GM18909 (cell line): Measurements from ENCODE around the gene WFS1.

ENCODE experiments used
- ATAC-seq: cut with Tn5 transposase; IDR thresholded peaks from one replicate; pipeline ENCODE4 v1.9.1; 2021; ENCODE audit warnings: mild to moderate bottlenecking; ENCODE audit not compliant: unreplicated experiment, poor library complexity

Gene WFS1

GRCh38 chr4:6334203-6334887, 64.7 kb downstream of the WFS1 start:
- ATAC-seq = no peak

GRCh38 chr4:6335040-6335590, 65.5 kb downstream of the WFS1 start:
- no peak for ATAC-seq

GRCh38 chr4:6336166-6336565, 66.5 kb downstream of the WFS1 start:
- ATAC-seq = no peak

GRCh38 chr4:6337331-6337935, 67.8 kb downstream of the WFS1 start:
- no peak for ATAC-seq

GRCh38 chr4:6338175-6338950, 68.7 kb downstream of the WFS1 start:
- ATAC-seq = no peak

- ATAC-seq = no peak
These were observed 69.5 kb downstream of the WFS1 start for GRCh38 chr4:6338951-6339817.

- no peak for ATAC-seq
These were observed 70.3 kb downstream of the WFS1 start for GRCh38 chr4:6339818-6340445.

GRCh38 chr4:6340446-6341015, 70.9 kb downstream of the WFS1 start:
- no peak for ATAC-seq

GRCh38 chr4:6341696-6342095, 72.0 kb downstream of the WFS1 start:
- no peak for ATAC-seq

- ATAC-seq = no peak
These were observed 73.1 kb downstream of the WFS1 start for GRCh38 chr4:6342530-6343293.

GRCh38 chr4:6343939-6344408, 74.3 kb downstream of the WFS1 start:
- ATAC-seq = no peak

GRCh38 chr4:6345096-6345830, 75.6 kb downstream of the WFS1 start:
- ATAC-seq = no peak

GRCh38 chr4:6345866-6346265, 76.2 kb downstream of the WFS1 start:
- no peak for ATAC-seq

GRCh38 chr4:6346373-6347110, 76.9 kb downstream of the WFS1 start:
- ATAC-seq = no peak

GRCh38 chr4:6347511-6348045, 77.9 kb downstream of the WFS1 start:
- ATAC-seq = no peak

GRCh38 chr4:6348408-6348807, 78.8 kb downstream of the WFS1 start:
- no peak for ATAC-seq
